GM12878 (cell line): Measurements from ENCODE around the gene BATF. TPM values are rescaled to one million over a fixed set of nuclear protein-coding genes. Genes with fewer than 3 reads are reported as not detected.

Experiments used
- CEBPZ ChIP-seq: fragments of 150-350 bp; IDR thresholded peaks from 2 replicates; pipeline ENCODE4 v1.6.1; 2016; ENCODE audit warnings: low read depth, low read length
- E2F8 ChIP-seq: fragments of 450-650 bp; IDR thresholded peaks from 2 replicates; pipeline ENCODE4 v1.6.1; 2018; ENCODE audit warnings: mild to moderate bottlenecking, low read depth, moderate library complexity; ENCODE audit not compliant: partially characterized antibody
- FOXM1 ChIP-seq: IDR thresholded peaks from 2 replicates; pipeline ENCODE4 v1.6.1; 2012; ENCODE audit warnings: low read depth, mild to moderate bottlenecking, inconsistent platforms, low read length, moderate library complexity
- HDAC6 ChIP-seq: fragments of 200-600 bp; sonication (generic); IDR thresholded peaks from one replicate; pipeline ENCODE4 v1.8.0; 2017; ENCODE audit warnings: antibody characterized with exemption; ENCODE audit not compliant: unreplicated experiment
- IKZF1 ChIP-seq: fragments of 450-650 bp; conservative IDR thresholded peaks from 2 replicates; pipeline ENCODE4 v1.6.1; 2017; ENCODE audit warnings: antibody characterized with exemption, mild to moderate bottlenecking
- IRF3 ChIP-seq: fragments of 450-650 bp; IDR thresholded peaks from 2 replicates; pipeline ENCODE4 v1.6.1; 2014; ENCODE audit warnings: mild to moderate bottlenecking
- NFYB ChIP-seq: IDR thresholded peaks from 2 replicates; pipeline ENCODE4 v1.6.1; 2011; ENCODE audit warnings: low read depth, mild to moderate bottlenecking, low read length, improper control_type of control experiment, moderate library complexity; ENCODE audit not compliant: insufficient read depth
- NRF1 ChIP-seq: conservative IDR thresholded peaks from 2 replicates; pipeline ENCODE4 v1.6.1; 2011; ENCODE audit warnings: mild to moderate bottlenecking, low read depth, low read length, improper control_type of control experiment
- RELB ChIP-seq: fragments of 450-650 bp; IDR thresholded peaks from 2 replicates; pipeline ENCODE4 v1.6.1; 2017; ENCODE audit warnings: low read depth, mild to moderate bottlenecking, moderate library complexity
- SMAD1 ChIP-seq: fragments of 450-650 bp; IDR thresholded peaks from 2 replicates; pipeline ENCODE4 v1.6.1; 2018; ENCODE audit warnings: mild to moderate bottlenecking, low read depth; ENCODE audit not compliant: partially characterized antibody
- STAT3 ChIP-seq: IDR thresholded peaks from 2 replicates; pipeline ENCODE4 v1.6.1; 2011; ENCODE audit warnings: low read depth, low read length, improper control_type of control experiment
- SUPT20H ChIP-seq: IDR thresholded peaks from 2 replicates; pipeline ENCODE4 v1.6.1; 2011; ENCODE audit warnings: low read depth, mild to moderate bottlenecking, low read length, moderate library complexity, borderline replicate concordance; ENCODE audit not compliant: control insufficient read depth
- TARDBP ChIP-seq: IDR thresholded peaks from 2 replicates; pipeline ENCODE4 v1.6.1; 2016; ENCODE audit warnings: borderline replicate concordance
- TBL1XR1 ChIP-seq: IDR thresholded peaks from 2 replicates; pipeline ENCODE4 v1.6.1; 2012; ENCODE audit warnings: low read depth, low read length, improper control_type of control experiment
- TCF7 ChIP-seq: IDR thresholded peaks from 2 replicates; pipeline ENCODE4 v1.6.1; 2014; ENCODE audit warnings: antibody characterized with exemption, borderline replicate concordance
- USF1 ChIP-seq: IDR thresholded peaks from 2 replicates; pipeline ENCODE4 v1.6.1; 2011; ENCODE audit warnings: borderline replicate concordance, low read depth, mild to moderate bottlenecking, moderate library complexity, mixed read lengths, low read length; ENCODE audit not compliant: insufficient read depth; ENCODE audit errors: extremely low read length
- ZBTB33 ChIP-seq: fragments of 450-650 bp; IDR thresholded peaks from 2 replicates; pipeline ENCODE4 v1.6.1; 2017; ENCODE audit warnings: mild to moderate bottlenecking
- ZSCAN29 ChIP-seq: fragments of 450-650 bp; IDR thresholded peaks from 2 replicates; pipeline ENCODE4 v1.6.1; 2017; ENCODE audit warnings: mild to moderate bottlenecking, moderate library complexity
- polyA plus RNA-seq, 11 experiments: library from polyadenylated mRNA; depleted of rRNA in 4 of 11; unstranded in 6 of 11; stranded (reverse) in 5 of 11; fragments of >200 nt; fragmentation: Nextera tagmentation in 4 of 11; fragmentation: Illumina TruSeq in 1 of 11; extraction: Ambion mirVana in 4 of 11; extraction: Trizol in 1 of 11; gene quantifications; 1 replicate in 1 of 11; 2 replicates in 10 of 11; pipeline versions ENCODE4 v1.2.1 to v1.2.3, GENCODE V29; 2011 to 2016; ENCODE audit warnings: inconsistent platforms in 2 of 11, missing spikeins in 2 of 11, low read depth in 1 of 11
- total RNA-seq, 4 experiments: library from RNA; depleted of rRNA in 3 of 4; stranded (reverse); fragments of >200 nt in 3 of 4; fragmentation: Illumina TruSeq in 1 of 4; extraction: Trizol in 1 of 4; gene quantifications; 2 replicates each; pipeline versions ENCODE4 v1.2.1 to v1.2.3, GENCODE V29; 2013 to 2021

BATF gene
- total and polyA plus RNA-seq, 10 of the 15 experiments (the other 5 are each of a cell fraction or from before 2014, with no cell fraction given), result 10.0 to 154 (median 103) TPM

GRCh38 chr14:75542588-75543091 is 20.4 kb downstream of the BATF start (continued):
- TF ChIP-seq RELB (peak; percentile 35; the same call in 1 of the 2 replicates), FOXM1 (no peak), NRF1 (no peak), IRF3 (no peak), HDAC6 (no peak), TCF7 (no peak), TBL1XR1 (no peak), TARDBP (no peak), ZSCAN29 (no peak), SUPT20H (no peak), ZBTB33 (no peak), USF1 (no peak), NFYB (no peak), IKZF1 (peak; percentile 74), E2F8 (no peak), STAT3 (0 out of 2 replicates have a peak, but pooled peaks have one; percentile 17), SMAD1 (no peak), CEBPZ (no peak)
